GM12878 (cell line): Measurements from ENCODE around the gene HRCT1. TPM values are rescaled to one million over a fixed set of nuclear protein-coding genes. Genes with fewer than 3 reads are reported as not detected.

Source experiments
- ATAC-seq: fragments of 200-7000 bp; cut with Tn5 transposase; 3 replicates; pipeline ENCODE4 v1.9.1; 2020; ENCODE audit warnings: mild to moderate bottlenecking, moderate library complexity
- BruUV-seq: library from RNA; stranded (reverse); fragments of 400-500 nt; replicated peaks from 2 replicates; lab custom pipeline; 2021; lab: Mats Ljungman, UMichigan
- CTCF ChIA-PET: fragments of 300-600 bp; sonication (Branson Sonifier 250); formaldehyde crosslinking; extraction: SDS; loops from one replicate; lab custom pipeline; 2021; ENCODE audit warnings: inconsistent platforms; lab: Yijun Ruan, JAX
- POLR2A ChIA-PET: fragments of 350-600 bp; formaldehyde crosslinking; extraction: SDS; loops from one replicate; lab custom pipeline; 2021; ENCODE audit warnings: inconsistent platforms; lab: Charles Lee
- RAD21 ChIA-PET: fragments of 300-600 bp; sonication (Branson Sonifier 250); formaldehyde crosslinking; loops from one replicate; lab custom pipeline; 2023; ENCODE audit warnings: antibody characterized with exemption; ENCODE audit not compliant: unreplicated experiment; lab: Charles Lee
- SMC1A ChIA-PET: fragments of 300-600 bp; sonication (Branson Sonifier 250); formaldehyde crosslinking; loops from one replicate; lab custom pipeline; 2023; ENCODE audit not compliant: unreplicated experiment, uncharacterized antibody; lab: Charles Lee
- DNase-seq: peaks from one replicate; pipeline ENCODE4 v3.0.0-alpha.2; 2011; ENCODE audit warnings: low read depth, low spot score
- FAIRE-seq: peaks from 3 replicates; lab custom pipeline; 2011; peaks lifted over from hg19 to GRCh38; lab: Jason Lieb, UNC
- H2AFZ ChIP-seq: 2 replicates; pipeline ENCODE4 v1.6.0; 2011; ENCODE audit warnings: low read depth, low read length, control low read depth; ENCODE audit not compliant: control insufficient read depth
- H3K27ac ChIP-seq: 2 replicates; pipeline ENCODE4 v1.5.1; 2011; ENCODE audit warnings: control low read depth; ENCODE audit not compliant: control insufficient read depth, insufficient read depth
- H3K27me3 ChIP-seq, 2 experiments: replicated peaks in 1 of 2; 2 replicates each; pipeline versions ENCODE4 v1.6.0 to v1.6.1; 2011; ENCODE audit warnings: low read length in 1 of 2; ENCODE audit not compliant: control insufficient read depth in 2 of 2, insufficient read depth in 2 of 2
- H3K36me3 ChIP-seq, 2 experiments: 2 replicates each; pipeline ENCODE4 v1.5.1; 2011; ENCODE audit warnings: low read length in 1 of 2; ENCODE audit not compliant: control insufficient read depth in 2 of 2, insufficient read depth in 2 of 2
- H3K4me1 ChIP-seq: 2 replicates; pipeline ENCODE4 v1.6.1; 2011; ENCODE audit warnings: mild to moderate bottlenecking, low read length, moderate library complexity, mixed read lengths; ENCODE audit not compliant: control insufficient read depth, insufficient read depth
- H3K4me2 ChIP-seq: 2 replicates; pipeline ENCODE4 v1.6.0; 2011; ENCODE audit warnings: control low read depth; ENCODE audit not compliant: control insufficient read depth, insufficient read depth
- H3K4me3 ChIP-seq: fragments of 200-600 bp; sonication (generic); 2 replicates; pipeline ENCODE4 v1.5.1; 2016
- H3K79me2 ChIP-seq: 2 replicates; pipeline ENCODE4 v1.6.0; 2011; ENCODE audit warnings: low read length; ENCODE audit not compliant: control insufficient read depth, insufficient read depth
- H3K9ac ChIP-seq: 2 replicates; pipeline ENCODE4 v1.8.0; 2011; ENCODE audit warnings: low read length, control low read depth, mixed read lengths; ENCODE audit not compliant: control insufficient read depth, insufficient read depth
- H3K9me3 ChIP-seq: replicated peaks from 3 replicates; pipeline ENCODE4 v1.5.1; 2011; ENCODE audit warnings: mild to moderate bottlenecking, low read length; ENCODE audit not compliant: control insufficient read depth, insufficient read depth
- H4K20me1 ChIP-seq: 2 replicates; pipeline ENCODE4 v1.6.0; 2011; ENCODE audit not compliant: control insufficient read depth, insufficient read depth
- BHLHE40 ChIP-seq, 2 experiments: fragments of 450-650 bp in 1 of 2; IDR thresholded peaks; 2 replicates each; pipeline ENCODE4 v1.6.1; 2011 to 2017; ENCODE audit warnings: low read depth in 2 of 2, borderline replicate concordance in 1 of 2, improper control_type of control experiment in 1 of 2, low read length in 1 of 2, mild to moderate bottlenecking in 1 of 2
- IKZF2 ChIP-seq, 2 experiments: fragments of 450-650 bp; IDR thresholded peaks; 2 replicates each; pipeline ENCODE4 v1.6.1; 2017; ENCODE audit warnings: mild to moderate bottlenecking in 2 of 2, moderate library complexity in 2 of 2
- KAT2A ChIP-seq: conservative IDR thresholded peaks from 2 replicates; pipeline ENCODE4 v1.6.1; 2011; ENCODE audit warnings: low read depth, low read length; ENCODE audit not compliant: control insufficient read depth
- NR2C1 ChIP-seq: fragments of 450-650 bp; IDR thresholded peaks from 2 replicates; pipeline ENCODE4 v1.6.1; 2017; ENCODE audit warnings: antibody characterized with exemption, mild to moderate bottlenecking, moderate library complexity
- PAX5 ChIP-seq: IDR thresholded peaks from 2 replicates; pipeline ENCODE4 v1.6.1; 2011; ENCODE audit warnings: low read depth, low read length, borderline replicate concordance
- RAD51 ChIP-seq: fragments of 450-650 bp; IDR thresholded peaks from 2 replicates; pipeline ENCODE4 v1.6.1; 2016; ENCODE audit warnings: moderate library complexity, mild to moderate bottlenecking, inconsistent platforms
- SMAD1 ChIP-seq: fragments of 450-650 bp; IDR thresholded peaks from 2 replicates; pipeline ENCODE4 v1.6.1; 2018; ENCODE audit warnings: mild to moderate bottlenecking, low read depth; ENCODE audit not compliant: partially characterized antibody
- SUPT20H ChIP-seq: IDR thresholded peaks from 2 replicates; pipeline ENCODE4 v1.6.1; 2011; ENCODE audit warnings: low read depth, mild to moderate bottlenecking, low read length, moderate library complexity, borderline replicate concordance; ENCODE audit not compliant: control insufficient read depth
- WGBS: methylation state at CpG from one replicate; pipeline ENCODE4 v1.1.6; 2016; ENCODE audit warnings: low lambda C conversion rate; ENCODE audit not compliant: insufficient replicate concordance, insufficient coverage; ENCODE audit errors: missing lambda C conversion rate; 5-methylcytosine and 5-hydroxymethylcytosine counted together
- in situ Hi-C: fragments of 300-500 bp; cut with MboI; formaldehyde crosslinking; loops from 9 replicates; pipeline ENCODE4 v1.14.3; 2018; ENCODE audit warnings: mixed read lengths
- intact Hi-C: fragments of 100-400 bp; cut with micrococcal nuclease; formaldehyde crosslinking; loops from one replicate; pipeline ENCODE4 v1.14.2; 2022; ENCODE audit not compliant: unreplicated experiment
- polyA plus RNA-seq, 11 experiments: library from polyadenylated mRNA; depleted of rRNA in 4 of 11; unstranded in 6 of 11; stranded (reverse) in 5 of 11; fragments of >200 nt; fragmentation: Nextera tagmentation in 4 of 11; fragmentation: Illumina TruSeq in 1 of 11; extraction: Ambion mirVana in 4 of 11; extraction: Trizol in 1 of 11; gene quantifications; 1 replicate in 1 of 11; 2 replicates in 10 of 11; pipeline versions ENCODE4 v1.2.1 to v1.2.3, GENCODE V29; 2011 to 2016; ENCODE audit warnings: inconsistent platforms in 2 of 11, missing spikeins in 2 of 11, low read depth in 1 of 11
- total RNA-seq, 4 experiments: library from RNA; depleted of rRNA in 3 of 4; stranded (reverse); fragments of >200 nt in 3 of 4; fragmentation: Illumina TruSeq in 1 of 4; extraction: Trizol in 1 of 4; gene quantifications; 2 replicates each; pipeline versions ENCODE4 v1.2.1 to v1.2.3, GENCODE V29; 2013 to 2021
- TF ChIP-seq, protein P1 (sequence below): IDR thresholded peaks from 2 replicates; pipeline ENCODE4 v1.6.1; 2011; ENCODE audit warnings: low read depth, low read length, improper control_type of control experiment, borderline replicate concordance
- TF ChIP-seq, protein P2 (sequence below): fragments of 150-350 bp; IDR thresholded peaks from 2 replicates; pipeline ENCODE4 v1.6.1; 2014; ENCODE audit warnings: mild to moderate bottlenecking, low read depth, low read length
- TF ChIP-seq, protein P3 (sequence below): IDR thresholded peaks from 2 replicates; pipeline ENCODE4 v1.6.1; 2012; ENCODE audit warnings: improper control_type of control experiment, low read depth, low read length; ENCODE audit not compliant: insufficient replicate concordance

Gene HRCT1
- total and polyA plus RNA-seq, 10 of the 15 experiments (the other 5 are each of a cell fraction or from before 2014, with no cell fraction given) = not detected

DNA sequence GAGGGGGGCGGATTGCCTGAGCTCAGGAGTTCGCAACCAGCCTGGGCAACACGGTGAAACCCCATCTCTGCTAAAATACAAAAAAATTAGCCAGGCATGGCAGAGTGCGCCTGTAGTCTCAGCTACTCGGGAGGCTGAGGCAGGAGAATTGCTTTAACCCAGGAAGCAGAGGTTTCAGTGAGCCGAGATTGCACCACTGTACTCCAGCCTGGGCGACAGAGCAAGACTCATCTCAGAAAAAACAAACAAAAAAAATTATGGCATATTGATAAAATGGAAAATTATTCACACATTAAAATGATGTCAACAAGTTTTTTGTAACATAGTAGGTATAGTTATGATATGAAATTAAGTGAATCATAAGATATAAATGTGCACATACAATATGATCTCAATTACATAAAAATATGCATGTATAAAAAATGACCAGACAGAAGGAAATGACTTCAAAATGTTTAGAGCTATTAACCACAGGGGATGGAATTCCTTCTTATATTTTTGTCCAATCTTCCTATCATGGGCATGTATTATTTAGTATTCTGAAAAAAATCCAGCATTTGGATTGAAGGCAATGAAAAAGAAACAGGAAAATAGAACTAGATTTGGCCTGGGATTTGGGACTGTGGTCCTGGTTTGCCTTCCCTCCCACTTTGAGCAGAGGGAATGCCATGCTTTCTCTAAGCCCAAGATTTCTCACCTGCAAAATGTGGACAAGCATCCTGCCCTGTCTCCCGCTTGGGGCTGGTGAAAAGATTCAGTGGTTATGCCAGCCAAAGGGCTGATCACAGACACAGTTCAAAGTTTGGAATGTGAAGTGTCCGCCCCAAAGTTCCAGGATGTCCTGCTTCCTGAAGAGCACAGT lies 22.8 kb downstream of the HRCT1 start (continued):
- TF ChIP-seq, protein P1, sequence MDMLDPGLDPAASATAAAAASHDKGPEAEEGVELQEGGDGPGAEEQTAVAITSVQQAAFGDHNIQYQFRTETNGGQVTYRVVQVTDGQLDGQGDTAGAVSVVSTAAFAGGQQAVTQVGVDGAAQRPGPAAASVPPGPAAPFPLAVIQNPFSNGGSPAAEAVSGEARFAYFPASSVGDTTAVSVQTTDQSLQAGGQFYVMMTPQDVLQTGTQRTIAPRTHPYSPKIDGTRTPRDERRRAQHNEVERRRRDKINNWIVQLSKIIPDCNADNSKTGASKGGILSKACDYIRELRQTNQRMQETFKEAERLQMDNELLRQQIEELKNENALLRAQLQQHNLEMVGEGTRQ = no peak
- no peak for TF ChIP-seq IKZF2 (IDR thresholded peaks at IDR 0.05)
- TF ChIP-seq KAT2A = no peak
- no peak for TF ChIP-seq SMAD1
- TF ChIP-seq, protein P2, sequence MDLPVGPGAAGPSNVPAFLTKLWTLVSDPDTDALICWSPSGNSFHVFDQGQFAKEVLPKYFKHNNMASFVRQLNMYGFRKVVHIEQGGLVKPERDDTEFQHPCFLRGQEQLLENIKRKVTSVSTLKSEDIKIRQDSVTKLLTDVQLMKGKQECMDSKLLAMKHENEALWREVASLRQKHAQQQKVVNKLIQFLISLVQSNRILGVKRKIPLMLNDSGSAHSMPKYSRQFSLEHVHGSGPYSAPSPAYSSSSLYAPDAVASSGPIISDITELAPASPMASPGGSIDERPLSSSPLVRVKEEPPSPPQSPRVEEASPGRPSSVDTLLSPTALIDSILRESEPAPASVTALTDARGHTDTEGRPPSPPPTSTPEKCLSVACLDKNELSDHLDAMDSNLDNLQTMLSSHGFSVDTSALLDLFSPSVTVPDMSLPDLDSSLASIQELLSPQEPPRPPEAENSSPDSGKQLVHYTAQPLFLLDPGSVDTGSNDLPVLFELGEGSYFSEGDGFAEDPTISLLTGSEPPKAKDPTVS = no peak
- no peak for TF ChIP-seq RAD51
- no peak for TF ChIP-seq SUPT20H
- TF ChIP-seq NR2C1 = no peak

DNA sequence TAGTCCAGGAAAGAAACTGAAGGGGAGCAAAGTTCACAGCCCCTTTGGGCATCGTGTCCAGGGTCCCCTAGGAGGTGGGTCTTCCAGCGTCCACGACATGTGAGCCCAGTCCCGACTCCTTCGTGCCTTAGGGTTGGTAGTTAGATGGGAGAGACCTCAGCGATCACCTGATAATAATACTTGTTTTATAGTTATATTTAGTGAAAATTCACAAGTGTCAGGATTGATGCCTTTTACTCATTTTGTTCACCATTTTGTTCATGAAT lies 23.4 kb downstream of the HRCT1 start:
- ChIA-PET RAD21 (no interaction called here), SMC1A (no interaction called here), POLR2A (no interaction called here), CTCF (no interaction called here)
- Histone ChIP-seq H3K36me3 (no peaks in the 10 kb centered on the region), H4K20me1 (no peaks in the 10 kb centered on the region), H3K27ac (no peak overlapping the region), H3K4me3 (no peak overlapping the region), H3K4me2 (no peak overlapping the region), H3K9ac (no peak overlapping the region), H3K4me1 (no peaks in the 10 kb centered on the region), H3K79me2 (no peaks in the 10 kb centered on the region), H2AFZ (no peak overlapping the region), H3K9me3 (no peaks in the 10 kb centered on the region), H3K27me3 (no peaks in the 10 kb centered on the region; a peak in 2 of 4 replicates)
- DNase-seq (no peak), ATAC-seq (no peak), FAIRE-seq (no peak)
- no TSS peak for BruUV-seq
- intact Hi-C loops = no loop called here
- WGBS = 74% methylated on average over 6 of the region's 6 CpGs
- in situ Hi-C loops = no loop called here
- no peak for TF ChIP-seq PAX5
- no peak for TF ChIP-seq BHLHE40 (IDR thresholded peaks at IDR 0.05; ENCODE audit: borderline replicate concordance in 1 of 2, low read depth in 2 of 2, low read length in 1 of 2)
- TF ChIP-seq, protein P3, sequence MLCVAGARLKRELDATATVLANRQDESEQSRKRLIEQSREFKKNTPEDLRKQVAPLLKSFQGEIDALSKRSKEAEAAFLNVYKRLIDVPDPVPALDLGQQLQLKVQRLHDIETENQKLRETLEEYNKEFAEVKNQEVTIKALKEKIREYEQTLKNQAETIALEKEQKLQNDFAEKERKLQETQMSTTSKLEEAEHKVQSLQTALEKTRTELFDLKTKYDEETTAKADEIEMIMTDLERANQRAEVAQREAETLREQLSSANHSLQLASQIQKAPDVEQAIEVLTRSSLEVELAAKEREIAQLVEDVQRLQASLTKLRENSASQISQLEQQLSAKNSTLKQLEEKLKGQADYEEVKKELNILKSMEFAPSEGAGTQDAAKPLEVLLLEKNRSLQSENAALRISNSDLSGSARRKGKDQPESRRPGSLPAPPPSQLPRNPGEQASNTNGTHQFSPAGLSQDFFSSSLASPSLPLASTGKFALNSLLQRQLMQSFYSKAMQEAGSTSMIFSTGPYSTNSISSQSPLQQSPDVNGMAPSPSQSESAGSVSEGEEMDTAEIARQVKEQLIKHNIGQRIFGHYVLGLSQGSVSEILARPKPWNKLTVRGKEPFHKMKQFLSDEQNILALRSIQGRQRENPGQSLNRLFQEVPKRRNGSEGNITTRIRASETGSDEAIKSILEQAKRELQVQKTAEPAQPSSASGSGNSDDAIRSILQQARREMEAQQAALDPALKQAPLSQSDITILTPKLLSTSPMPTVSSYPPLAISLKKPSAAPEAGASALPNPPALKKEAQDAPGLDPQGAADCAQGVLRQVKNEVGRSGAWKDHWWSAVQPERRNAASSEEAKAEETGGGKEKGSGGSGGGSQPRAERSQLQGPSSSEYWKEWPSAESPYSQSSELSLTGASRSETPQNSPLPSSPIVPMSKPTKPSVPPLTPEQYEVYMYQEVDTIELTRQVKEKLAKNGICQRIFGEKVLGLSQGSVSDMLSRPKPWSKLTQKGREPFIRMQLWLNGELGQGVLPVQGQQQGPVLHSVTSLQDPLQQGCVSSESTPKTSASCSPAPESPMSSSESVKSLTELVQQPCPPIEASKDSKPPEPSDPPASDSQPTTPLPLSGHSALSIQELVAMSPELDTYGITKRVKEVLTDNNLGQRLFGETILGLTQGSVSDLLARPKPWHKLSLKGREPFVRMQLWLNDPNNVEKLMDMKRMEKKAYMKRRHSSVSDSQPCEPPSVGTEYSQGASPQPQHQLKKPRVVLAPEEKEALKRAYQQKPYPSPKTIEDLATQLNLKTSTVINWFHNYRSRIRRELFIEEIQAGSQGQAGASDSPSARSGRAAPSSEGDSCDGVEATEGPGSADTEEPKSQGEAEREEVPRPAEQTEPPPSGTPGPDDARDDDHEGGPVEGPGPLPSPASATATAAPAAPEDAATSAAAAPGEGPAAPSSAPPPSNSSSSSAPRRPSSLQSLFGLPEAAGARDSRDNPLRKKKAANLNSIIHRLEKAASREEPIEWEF = no peak
